Stimulated activated CD4-positive, alpha-beta T cell treated with anti-CD3 and anti-CD28 coated beads, TNF-alpha, amount 100 ng/mL, for 48 hours (primary cell): ENCODE data around the gene BST2.

ENCODE experiments used
- DNase-seq, 3 donors: peaks; one replicate each; pipeline ENCODE4 v3.0.0-alpha.2; 2020; ENCODE audit warnings: low read depth in 3 of 3

BST2 gene

DNA sequence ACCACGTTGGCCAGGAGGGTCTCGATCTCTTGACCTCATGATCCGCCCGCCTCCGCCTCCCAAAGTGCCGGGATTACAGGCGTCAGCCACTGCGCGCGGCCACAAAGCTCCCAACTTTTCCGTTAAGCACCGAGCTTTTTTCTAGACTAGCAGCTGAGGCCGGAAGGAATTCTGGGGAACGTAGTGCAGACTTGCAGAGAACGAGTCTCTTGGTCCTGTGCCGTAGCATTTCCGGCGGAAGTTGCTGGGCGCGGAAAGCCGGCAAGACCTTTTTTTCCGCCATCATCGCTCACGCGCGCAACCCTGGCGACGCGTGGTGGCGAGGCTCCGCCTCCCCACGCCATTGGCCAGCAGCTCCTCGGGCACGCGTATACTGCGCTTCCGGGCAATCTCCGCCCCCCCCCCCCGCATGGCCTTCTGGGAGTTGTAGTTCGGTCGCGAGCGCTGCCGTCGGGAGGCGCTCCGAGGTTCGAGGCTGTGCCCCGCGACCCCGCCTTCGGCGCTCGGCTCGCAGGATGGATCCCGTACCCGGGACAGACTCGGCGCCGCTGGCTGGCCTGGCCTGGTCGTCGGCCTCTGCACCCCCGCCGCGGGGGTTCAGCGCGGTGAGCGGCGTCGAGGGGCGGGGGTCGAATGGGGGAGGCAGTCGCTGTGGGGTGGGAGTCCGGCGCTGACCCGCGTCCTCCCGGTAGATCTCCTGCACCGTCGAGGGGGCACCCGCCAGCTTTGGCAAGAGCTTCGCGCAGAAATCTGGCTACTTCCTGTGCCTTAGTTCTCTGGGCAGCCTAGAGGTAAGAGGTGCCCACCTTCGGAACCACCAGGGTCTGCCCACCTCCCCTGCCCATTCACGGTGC is 14.4 kb upstream of the BST2 start, which contains the start of gene MVB12A:
Gene MVB12A (plus strand): TSS at position 427 of the 854 bp plus-strand sequence. CDS start 89 bp downstream, at position 516.
- DNase-seq: peak; percentile 89 to 93 (median 90)

DNA sequence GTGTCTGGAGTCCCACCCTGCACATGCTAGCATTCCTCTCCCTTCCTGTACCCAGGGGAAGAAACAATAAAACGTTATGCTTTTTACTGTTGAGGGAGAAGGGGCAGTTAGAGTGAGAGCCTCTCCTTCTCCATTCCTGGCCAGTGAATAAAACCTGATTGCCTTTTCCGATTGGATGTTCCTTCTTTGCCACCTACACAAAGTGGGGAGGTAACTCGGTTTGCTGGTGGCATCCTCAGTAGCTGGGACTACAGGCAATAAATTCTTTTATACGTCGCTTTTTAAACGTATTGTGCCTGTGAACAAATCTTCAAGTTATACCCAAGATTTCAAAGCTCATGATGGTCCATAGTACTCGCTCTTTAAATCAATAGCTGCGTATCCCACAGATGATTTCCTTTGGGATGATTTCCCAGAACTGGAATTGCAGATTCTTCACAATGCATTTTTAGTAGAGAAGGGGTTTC is 13.8 kb upstream of the BST2 start:
- no peak for DNase-seq

DNA sequence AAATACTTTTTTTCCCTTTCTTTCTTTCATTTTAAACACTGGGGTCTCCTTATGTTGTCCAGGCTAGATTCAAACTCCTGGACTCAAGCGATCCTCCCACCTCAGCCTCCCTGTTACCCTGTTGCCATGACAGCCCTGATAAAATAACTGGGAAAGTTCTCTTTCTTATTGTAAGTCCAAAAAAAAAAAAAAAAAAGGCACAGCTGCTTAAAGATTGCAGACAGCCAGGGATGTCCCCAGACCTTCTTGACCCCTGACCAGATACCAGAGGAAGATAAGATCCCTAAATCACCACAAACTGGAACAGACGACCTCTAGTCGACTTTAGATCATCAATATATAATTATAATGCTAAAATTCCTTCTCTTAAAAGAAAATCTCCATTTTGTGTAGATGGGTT is 13.3 kb upstream of the BST2 start:
- DNase-seq: no peak

DNA sequence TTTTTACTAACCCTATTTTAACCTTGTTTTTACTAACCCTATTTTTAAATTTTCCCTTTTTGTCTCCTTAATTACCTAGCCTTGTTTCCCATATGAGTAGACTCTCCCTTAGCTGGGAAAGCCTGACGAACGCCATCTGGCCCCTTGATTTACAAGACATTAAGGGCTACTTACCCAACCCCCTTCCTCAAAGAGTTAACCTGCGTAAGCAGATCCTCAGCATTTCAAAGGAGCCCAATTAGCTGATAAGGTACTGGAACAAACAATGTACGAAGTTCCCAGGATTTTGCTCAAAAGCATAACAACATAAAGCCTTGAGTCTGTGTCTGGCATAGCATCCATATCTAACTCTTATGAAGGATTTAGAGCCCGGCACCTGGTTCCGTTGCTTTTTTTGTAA is 9.7 kb upstream of the BST2 start:
- no peak for DNase-seq

DNA sequence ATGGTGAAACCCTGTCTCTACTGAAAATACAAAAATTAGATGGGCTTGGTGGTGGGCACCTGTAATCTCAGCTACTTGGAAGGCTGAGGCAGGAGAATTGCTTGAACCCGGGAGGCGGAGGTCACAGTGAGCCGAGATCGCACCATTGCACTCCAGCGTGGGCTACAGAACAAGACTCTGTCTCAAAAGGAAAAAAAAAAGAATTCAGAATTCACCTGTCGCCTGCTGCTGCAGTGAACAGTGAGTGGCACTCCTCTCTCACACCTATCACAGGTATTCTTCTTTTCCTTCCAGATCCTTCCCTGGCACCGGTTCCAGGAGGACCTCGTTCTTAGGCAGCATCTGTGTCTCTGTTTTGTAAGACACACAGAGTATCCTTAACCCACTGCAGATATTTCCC is 8.7 kb upstream of the BST2 start:
- no peak for DNase-seq

DNA sequence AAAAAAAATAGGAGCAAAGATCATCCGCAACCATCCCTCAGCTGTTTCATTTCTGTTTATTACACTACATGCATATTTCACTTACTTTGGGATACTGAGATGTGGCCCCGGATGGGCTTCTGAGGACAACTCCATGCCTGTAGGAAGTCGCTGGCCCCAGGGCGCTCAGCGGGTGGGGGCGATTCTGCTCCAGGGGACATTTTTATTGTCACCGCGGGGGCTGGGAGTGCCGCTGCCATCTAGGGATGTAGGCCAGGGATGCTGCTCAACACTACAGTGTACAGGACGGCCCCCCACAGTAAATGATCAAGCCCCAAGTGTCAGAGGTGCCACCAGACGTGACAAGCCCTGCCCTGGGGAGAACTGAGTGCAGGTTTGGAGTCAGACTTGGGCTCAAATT is 6.4 kb upstream of the BST2 start:
- DNase-seq: no peak

DNA sequence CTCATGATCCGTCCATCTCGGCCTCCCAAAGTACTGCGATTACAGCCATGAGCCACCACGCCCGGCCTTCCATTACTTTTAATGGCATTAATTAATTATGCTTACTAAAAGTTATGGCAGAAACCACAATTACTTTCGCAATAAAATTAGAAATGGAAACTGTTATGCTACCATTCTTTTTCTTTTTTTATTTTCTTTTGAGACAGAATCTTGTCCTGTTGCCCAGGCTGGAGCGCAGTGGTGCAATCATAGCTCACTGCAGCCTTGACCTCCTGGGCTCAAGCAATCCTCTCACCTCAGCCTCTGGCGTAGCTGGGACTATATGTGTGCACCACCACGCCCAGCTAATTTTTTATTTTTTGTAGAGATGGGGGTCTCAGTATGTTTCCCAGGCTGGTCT is 4.6 kb upstream of the BST2 start:
- no peak for DNase-seq

DNA sequence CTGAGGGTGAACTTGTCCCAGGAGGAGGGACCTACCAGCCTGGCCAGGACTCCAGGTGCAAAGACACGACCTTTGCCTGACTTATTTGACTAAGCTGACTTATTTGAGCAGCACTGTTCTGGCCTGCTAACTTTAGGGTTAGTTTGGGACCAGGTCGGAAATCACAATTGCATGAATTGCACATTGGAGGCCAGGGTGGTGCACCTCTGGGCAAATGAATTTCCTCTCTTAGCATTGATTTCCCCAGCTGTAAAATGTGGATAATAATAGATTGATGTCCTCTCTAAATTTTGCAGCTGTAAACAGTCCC is 1.4 kb upstream of the BST2 start:
- no peak for DNase-seq

DNA sequence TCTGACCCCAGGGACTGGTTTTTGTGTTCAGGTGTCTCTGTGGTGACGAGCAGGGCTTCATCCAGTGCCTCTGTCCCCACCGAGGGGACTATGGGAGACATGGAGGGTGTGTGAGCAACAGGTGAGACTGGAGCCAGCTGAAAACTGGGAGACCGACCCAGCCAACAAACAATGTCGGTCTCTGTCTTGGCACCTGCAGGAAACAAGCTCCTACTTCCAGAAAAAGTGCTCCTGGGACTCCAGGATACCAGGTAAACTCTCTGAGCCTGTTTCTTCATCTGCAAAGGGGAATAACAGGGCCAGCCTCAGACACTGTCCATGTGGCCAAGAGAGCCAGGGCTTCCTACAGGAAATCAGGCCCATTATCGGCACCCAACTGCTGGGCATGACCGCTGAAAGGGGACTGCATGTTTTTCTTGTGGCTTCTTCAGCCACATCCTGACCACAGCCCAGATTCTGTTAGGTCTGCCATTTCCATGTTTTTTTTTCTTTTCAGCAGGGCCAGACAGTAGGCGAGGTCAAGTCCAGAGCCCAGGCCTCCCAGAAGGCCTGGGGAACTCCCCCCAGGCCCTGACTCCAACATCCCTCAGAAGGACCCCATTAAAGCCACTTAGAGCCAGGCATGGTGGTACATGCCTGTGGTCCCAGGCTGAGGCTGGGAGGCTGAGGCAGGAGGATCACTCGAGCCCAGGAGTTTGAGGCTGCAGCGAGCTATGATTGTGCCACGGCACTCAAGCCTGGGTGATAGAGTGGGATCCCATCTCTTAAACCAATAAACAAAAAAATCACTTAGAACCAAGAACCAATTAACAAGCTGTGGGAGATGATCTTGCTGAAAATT is 836 bp upstream of the BST2 start:
- no peak for DNase-seq

DNA sequence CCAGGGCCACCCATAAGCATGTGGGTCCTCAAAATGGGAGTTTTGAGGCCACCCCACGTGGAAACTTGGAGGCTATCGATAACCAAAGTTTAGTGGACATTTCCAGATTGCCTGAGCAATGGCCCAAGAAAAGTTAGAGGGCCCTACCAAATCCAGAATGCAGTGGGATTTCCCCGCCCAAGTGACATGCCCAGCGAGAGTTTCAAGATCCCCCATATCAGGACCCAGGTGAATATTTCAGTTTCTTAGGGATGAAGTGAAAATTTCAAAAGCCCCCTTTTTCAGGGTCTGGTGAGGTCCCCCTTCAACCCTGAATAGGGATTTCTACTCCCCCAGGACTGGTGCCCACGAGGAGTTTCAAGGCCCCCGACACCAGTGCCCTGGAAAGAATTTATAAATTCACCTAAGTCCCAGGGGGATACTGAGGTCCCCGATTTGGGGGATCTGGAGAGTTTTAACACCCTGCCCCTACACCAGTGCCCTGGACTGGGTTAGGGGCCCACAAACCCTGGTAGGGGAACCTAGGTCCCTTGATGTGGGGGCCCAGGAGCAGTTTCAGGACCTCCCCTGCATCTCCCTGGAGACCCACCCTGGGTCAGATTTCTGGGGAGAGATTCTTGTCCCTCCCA is 695 bp downstream of the BST2 start:
- DNase-seq: no peak

DNA sequence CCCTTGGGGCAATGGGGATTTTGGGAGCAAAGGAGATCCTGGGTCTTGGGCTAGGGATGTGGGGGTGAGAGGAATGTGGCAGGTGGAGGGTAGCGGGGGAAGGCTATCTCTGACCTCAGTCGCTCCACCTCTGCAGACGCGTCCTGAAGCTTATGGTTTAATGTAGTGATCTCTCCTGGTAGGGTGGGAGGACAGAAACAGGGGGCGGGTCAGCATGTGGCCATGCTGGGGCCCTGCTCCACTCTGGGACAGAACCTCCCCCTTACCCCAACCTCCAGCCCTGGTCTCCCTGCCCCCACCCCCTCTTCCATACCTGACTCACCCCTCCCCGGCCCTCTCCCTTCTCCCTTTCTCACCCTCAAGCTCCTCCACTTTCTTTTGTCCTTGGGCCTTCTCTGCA is 1.4 kb downstream of the BST2 start:
- no peak for DNase-seq

DNA sequence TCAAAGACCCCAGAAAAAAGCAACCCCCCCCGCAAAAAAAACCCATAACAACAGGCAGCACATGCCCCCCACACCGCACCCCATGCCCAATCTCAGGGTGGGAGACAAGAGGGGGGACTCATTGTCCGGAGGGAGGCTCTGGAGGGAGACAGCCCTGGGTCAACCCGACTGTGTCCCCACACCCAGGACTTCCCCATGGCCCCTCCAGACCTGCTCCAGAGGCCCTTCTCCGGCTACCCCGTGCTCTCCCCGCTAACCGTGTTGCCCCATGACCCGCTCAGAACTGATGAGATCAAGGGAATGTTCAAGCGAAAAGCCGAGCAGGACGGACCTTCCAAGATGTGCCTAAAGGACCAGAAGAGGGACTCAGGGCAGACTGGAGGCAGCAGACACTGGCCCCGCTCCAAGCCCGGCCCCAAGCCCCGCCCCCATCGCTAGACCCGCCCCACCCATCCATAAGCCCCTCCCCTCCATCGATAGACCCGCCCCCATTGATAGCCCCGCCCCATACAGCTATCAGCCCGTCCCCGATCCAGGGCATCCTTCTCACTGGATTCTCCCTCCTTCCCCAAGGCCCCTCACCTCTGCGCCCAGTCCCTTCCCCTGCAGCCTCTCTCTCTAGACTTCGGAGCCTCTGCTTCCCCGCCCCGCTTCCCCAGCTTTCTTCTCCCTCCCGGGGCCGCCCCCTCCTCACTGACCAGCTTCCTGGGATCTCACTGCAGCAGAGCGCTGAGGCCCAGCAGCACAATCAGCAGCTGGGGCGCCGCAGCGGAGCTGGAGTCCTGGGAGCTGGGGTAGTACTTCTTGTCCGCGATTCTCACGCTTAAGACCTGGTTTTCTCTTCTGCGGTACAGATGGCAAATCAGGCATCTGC is 2.2 kb downstream of the BST2 start:
- peak in 1 of 3 donors; percentile 50 for DNase-seq

DNA sequence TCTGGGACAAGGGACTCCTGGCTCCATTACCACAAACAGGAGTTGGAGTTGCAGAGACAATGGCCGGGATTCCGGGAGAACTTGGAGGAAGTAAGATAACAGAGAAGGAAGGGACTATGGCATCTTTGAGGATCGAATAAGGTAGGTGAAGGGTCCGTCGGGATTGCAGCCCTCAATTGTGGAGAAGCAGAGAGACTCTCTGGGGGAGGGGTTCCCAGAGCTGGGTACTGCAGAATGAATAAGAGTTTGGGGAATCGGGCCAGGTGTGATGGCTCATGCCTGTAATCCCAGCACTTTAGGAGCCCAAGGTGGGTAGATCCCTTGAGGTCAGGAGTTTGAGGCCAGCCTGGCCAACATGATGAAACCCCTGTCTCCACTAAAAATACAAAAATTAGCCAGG is 3.8 kb downstream of the BST2 start:
- DNase-seq: no peak

DNA sequence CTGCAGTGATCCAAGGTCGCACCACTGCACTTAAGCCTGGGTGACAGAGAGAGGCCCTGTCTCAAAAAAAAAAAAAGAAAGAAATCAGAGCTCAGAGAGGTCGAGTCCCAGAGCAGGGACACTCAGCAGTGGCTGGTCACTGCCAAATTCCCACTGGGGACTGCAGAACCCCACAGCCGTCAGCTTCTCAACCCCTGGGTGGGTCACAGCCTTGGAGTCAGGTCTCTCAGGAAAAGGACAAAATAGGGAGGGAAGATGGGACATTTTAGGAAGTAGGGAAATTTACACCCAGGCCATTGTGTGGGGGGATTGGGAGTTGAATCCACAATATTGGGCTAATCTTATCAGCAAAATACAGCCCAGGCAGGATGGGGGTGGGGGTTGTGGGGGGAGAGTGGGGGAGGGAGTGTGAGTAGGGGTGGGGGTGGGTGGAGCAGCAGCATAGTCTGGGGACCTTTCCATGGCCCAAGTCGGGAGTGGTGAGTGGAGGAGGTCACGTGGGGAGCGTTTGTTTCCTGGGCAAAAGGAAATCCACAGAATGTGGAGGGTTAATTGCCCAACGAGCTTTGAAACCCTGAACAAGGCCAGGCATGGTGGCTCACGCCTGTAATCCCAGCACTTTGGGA is 6.4 kb downstream of the BST2 start:
- DNase-seq: no peak

DNA sequence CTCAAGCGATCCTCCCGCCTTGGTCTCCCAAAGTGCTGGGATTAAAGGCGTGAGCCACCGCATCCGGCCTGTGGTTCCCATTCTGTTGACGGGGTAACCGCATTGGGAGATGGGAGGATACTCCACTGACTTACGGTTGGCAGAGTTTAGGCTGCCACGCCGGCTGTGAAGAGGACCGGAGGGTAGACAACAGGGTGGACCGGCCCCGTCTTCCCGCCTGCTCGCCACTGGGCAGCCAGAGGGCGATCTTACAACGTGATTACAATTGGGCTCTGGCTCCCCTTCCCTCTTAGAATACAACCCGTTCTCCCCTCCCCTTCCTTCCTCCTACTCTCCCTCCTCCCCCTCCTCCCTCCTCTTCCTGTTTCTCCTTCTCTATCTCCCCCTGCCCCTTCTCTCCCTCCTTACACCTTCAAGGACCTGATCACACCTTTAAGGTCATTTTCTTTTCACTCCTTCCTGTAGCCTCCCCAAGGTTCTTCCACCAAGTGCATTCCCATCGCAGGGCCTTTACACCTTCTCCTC is 10.5 kb downstream of the BST2 start:
- peak in 2 of 3 donors; percentile 57 to 69 for DNase-seq

DNA sequence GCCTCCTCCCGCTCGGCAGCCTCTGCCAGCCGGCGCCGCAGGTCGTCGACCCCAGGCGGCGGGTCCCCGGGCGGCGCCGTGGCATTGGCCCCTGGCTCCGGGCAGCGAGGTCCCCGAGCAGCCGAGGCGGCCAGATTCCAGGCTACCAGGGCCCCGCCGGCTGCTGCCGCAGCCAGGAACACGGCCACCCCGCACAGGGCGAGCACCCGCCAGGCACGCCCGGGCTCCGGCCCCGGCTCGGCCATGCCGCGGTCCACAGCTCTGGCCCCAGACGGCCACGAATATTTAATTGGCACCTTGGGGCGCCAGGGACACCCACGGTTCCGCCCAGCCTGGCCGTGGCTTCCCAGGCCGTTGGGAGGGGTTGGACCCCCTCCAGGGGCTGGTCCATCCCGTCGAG is 11.5 kb downstream of the BST2 start, which contains the start of gene CCDC194:
Gene CCDC194 (minus strand): TSS at position 283 of the 400 bp plus-strand sequence. CDS start 38 bp downstream, at position 245.
- DNase-seq: no peak

DNA sequence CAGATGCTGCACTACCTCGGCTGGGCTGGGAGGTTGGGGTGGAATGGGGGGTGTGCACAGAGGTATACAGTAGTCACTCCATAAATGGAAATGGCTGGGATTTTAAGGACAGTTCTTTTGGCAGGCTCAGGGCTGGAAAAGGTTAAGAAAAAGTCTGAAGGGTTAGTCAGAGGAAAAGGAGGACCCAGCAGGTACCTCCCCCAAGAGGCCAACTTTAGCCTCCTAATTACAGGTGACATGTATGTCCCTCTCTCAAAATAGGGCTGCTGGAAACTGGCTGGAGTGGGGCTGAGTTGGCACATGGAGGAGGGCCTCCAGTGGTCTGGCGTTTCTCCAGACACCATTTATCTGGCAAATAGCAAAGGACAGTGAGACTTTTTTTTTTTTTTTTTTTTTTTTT is 12.4 kb downstream of the BST2 start:
- no peak for DNase-seq

DNA sequence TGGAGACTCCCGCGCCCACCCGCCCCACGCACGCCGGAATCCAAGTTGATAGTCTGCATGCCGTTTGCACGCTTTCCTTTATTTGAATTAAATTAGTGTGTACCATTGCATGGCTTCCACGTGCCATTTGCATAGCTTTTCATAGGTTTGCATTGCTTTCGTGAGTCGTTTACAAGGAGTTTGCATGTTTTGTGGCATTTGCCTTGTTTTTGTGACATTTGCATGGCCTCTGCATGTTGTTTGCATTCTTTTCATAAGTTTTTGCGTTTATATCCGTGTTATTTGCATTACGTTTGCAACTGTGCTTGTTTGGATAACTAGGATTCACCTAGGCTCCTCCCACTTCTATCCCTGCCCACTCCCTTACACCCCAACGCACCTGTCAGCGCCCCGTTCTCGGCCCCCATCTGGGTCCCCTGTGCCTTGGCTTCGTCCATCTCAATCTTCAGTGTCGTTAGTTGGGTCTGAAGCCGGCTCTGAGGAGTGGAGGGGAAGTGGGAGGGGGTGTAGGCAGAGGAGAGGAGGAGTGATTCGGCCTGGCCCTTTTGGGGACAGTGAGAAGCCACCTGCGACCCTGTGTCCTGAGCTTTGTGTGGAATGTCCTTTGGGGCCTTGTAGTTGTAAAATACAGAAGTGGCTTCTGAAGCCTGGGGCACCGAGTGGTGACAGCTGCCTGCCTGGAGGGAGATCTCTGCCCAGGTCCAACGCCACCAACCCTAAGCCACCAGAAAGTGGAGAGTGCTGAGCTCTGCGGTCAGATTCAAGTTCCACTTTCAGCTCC is 13.9 kb downstream of the BST2 start:
- no peak for DNase-seq

DNA sequence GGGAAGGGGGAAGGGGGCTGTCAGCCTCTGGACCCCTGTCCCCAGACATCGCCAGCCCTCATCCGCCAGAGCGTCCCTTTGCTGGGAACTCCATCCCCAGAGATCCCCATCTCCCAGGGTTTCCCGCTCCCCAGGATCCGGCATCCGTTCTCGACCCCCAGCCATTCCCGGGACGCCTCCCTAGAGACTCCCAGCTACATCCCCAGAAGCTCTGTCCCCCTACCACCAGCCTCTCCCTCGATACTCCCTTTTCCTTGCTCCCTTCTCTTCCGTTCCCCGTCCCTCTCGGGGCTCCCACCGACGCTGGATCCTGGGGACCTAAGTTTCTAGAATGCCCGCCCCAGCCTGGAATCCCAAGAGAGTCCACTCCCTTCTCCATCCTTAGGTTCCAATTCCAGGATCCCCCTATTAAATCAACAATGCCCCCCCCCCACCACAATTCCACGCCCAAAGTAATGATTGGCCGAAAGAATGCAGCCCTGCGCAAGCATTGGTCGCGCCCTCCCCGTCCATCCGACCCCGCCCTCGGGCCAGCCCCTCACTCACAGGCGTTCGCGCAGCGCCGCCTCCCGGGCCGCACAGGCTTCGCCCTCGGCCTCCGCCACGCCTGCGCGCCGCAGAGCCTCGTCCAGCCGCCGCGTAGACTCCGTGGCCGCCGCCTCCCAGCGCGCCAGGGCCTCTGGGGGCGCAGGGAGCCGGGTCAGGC is 14.6 kb downstream of the BST2 start:
- DNase-seq: peak; percentile 77 to 94 (median 80)
